GM19240 (cell line): ENCODE data around the gene CAMKMT.

Experiments used
- DNase-seq: peaks from one replicate; pipeline ENCODE4 v3.0.0; 2011; ENCODE audit warnings: low spot score; ENCODE audit not compliant: insufficient read length

Gene CAMKMT

GRCh38 chr2:44789971-44790721, 428.4 kb downstream of the CAMKMT start:
- DNase-seq = no peak

- no peak for DNase-seq
Observed at GRCh38 chr2:44793322-44793870, 431.6 kb downstream of the CAMKMT start.

- no peak for DNase-seq
Observed at GRCh38 chr2:44796771-44797170, 435.0 kb downstream of the CAMKMT start.

- no peak for DNase-seq
Observed at GRCh38 chr2:44798139-44798659, 436.5 kb downstream of the CAMKMT start.

- no peak for DNase-seq
Observed at GRCh38 chr2:44799105-44799504, 437.4 kb downstream of the CAMKMT start.

GRCh38 chr2:44799754-44800153, 438.0 kb downstream of the CAMKMT start:
- DNase-seq = no peak

GRCh38 chr2:44801289-44801840, 439.6 kb downstream of the CAMKMT start:
- no peak for DNase-seq

GRCh38 chr2:44801841-44802776, 440.4 kb downstream of the CAMKMT start:
- no peak for DNase-seq

GRCh38 chr2:44802777-44803424, 441.2 kb downstream of the CAMKMT start:
- DNase-seq = no peak

GRCh38 chr2:44804406-44805265, 442.9 kb downstream of the CAMKMT start:
- no peak for DNase-seq

GRCh38 chr2:44805401-44806235, 443.9 kb downstream of the CAMKMT start:
- DNase-seq = no peak

- DNase-seq = no peak
Observed at GRCh38 chr2:44807201-44808025, 445.7 kb downstream of the CAMKMT start.

GRCh38 chr2:44810892-44811530, 449.3 kb downstream of the CAMKMT start:
- no peak for DNase-seq

GRCh38 chr2:44813165-44813564, 451.4 kb downstream of the CAMKMT start:
- DNase-seq = no peak

- DNase-seq = no peak
Observed at GRCh38 chr2:44813658-44814057, 451.9 kb downstream of the CAMKMT start.

- DNase-seq = no peak
Observed at GRCh38 chr2:44817256-44817655, 455.5 kb downstream of the CAMKMT start.

- DNase-seq = no peak
Observed at GRCh38 chr2:44817673-44818335, 456.1 kb downstream of the CAMKMT start.
